Lung microvascular endothelial cell (primary cell): ENCODE results near the gene SPATA13. TPM values are rescaled to one million over a fixed set of nuclear protein-coding genes. Genes with fewer than 3 reads are reported as not detected.

Source experiments
- DNase-seq, 2 donors: peaks; one replicate each; pipeline versions ENCODE4 v3.0.0 to v3.0.0-alpha.2; 2010; ENCODE audit warnings: low read depth in 2 of 2
- total RNA-seq: library from RNA; depleted of rRNA; stranded (reverse); fragments of >200 nt; gene quantifications from 2 replicates; pipeline ENCODE4 v1.2.1, GENCODE V29; 2014

SPATA13 gene
- total RNA-seq, 1 donor from 2014 or later: 0.99 TPM

DNA sequence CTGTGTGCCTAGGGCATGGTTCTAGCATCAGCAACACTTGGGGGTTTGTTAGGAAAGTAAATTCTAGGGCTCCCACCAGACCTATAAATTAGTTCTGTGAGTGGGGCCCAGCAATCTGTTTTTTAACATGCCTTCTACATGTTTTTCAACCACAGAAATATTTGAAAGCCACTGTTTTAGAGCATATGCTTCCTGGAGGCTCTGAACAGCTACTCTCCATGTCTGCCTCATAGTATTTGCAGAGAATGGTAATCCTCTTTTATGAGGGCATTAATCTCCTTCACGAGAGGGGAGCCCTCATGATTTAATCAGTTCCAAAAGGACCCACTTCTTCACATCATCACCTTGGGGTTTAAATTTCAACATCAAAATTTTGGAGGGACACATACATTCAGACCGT, 6.0 kb downstream of the SPATA13 start:
- no peak for DNase-seq

DNA sequence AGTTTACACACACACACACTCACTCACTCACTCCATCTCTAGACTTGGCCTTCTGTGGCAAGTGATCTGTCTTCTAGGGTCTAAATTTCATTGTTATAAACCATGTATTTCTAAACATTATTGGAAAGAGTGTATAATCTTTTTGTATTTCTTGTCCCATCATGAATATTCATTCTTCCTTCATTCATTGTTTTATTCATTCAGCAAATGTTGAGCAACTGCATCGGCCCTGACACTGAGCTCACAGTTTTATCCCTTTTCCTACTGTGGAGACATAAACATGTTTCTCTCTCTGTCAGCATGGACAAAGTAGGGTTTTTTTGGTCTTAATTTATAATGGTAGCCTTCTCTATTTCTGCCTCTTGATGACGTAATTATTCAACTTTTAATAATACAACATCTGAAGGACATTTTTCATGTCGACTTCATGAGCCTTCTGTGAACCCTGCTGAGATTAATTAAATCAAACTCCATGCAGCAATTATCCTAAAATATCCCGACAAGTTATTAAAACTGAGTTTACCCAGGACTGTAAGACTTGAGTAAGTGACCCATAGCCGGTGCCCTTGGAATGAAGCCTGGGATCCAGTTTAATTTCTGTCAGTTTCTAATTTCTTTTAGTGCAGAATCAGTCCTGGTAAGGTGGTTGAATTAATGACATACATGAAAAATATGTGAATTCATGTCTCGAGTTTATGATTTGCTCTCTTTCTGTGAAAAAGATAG, 7.3 kb downstream of the SPATA13 start:
- no peak for DNase-seq

DNA sequence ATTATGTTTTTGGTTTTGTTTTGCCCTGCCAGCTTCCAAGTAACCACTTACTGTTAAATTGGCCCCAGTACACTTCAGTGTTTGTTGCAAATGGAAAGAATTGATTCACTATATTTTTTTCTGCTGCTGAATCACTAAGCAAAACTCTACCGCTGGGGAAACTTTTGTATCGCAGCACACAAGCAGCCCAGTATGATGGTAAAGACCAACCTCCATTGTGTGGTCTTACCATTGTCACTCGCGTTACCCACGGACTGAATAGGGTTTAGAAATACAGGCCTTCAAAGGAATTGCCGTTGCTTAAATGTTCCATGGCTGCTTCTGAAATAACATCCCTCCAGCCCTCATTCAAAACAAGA, 7.9 kb downstream of the SPATA13 start:
- DNase-seq: no peak

DNA sequence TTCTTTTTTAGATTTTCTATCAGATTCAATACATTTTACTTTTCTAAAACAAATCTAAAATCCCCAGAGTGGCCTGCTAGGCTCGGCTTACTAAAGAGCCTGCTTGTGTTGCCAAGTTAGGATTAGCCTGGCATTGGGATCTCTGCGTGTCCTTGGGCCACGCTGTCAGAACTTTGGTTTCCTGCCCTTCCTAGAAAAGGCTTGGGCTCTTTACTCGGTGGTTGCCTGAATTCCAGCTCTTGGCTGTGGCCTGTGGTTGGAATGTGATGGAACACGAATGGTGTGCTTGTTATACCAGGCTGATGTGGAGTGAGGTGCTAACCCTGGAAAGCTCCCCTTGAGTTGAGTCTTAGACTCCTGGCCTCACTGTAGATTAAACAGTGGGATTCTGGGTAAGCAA, 8.5 kb downstream of the SPATA13 start:
- DNase-seq: no peak

- DNase-seq: no peak
These were observed 11.6 kb downstream of the SPATA13 start for GRCh38 chr13:24172071-24172470.

DNA sequence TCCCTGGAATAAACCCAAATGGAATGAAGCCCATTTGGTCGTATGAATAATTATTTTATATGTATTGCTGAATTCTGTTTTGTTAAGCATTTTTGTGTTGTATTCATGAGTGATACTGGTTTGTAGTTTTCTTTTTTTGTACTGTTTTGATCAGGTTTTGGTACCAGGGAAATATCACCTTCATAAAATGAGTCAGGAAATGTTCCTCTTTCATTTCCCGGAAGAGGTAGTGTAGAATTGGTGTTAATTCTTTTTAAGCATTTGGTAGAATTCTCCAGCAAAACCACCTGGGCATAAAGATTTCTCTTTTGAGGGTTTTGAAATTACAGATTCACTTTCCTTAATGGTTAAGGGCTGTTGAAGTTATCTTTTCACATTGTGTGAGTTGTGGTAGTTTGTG, 13.3 kb downstream of the SPATA13 start:
- no peak for DNase-seq

GRCh38 chr13:24175847-24176246, 15.3 kb downstream of the SPATA13 start:
- no peak for DNase-seq

DNA sequence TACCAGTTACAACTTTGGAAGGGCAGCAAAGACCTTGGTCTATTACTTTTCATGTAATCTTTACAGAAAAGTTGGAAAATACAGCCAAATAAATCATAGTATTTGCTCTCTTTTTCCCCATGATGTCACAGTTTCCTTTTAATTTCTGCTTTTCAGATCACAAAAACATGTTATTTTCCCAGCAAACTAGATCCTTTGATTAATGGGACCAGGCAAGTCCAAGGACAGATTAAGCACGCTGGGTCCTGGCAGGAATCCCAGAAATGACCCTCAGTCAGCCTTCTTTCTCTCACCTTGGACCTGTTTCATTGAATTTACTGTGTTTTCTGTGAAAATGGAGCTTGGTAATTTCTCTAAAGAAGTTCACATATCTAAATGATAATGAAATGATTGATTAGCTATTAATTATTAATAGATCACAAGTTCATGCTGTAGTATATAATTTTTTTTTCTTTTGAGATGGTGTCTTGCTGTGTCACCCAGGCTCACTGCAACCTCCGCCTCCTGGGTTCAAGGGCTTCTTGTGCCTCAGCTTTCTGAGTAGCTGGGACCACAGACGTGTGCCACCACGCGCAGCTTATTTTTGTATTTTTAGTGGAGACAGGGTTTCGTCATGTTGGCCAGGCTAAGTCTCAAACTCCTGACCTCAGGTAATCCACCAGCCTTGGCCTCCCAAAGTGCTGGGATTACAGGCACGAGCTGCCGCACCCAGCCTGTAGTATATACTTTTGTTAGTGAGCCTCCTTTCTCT, 16.0 kb downstream of the SPATA13 start:
- peak; percentile 30 to 77 for DNase-seq

DNA sequence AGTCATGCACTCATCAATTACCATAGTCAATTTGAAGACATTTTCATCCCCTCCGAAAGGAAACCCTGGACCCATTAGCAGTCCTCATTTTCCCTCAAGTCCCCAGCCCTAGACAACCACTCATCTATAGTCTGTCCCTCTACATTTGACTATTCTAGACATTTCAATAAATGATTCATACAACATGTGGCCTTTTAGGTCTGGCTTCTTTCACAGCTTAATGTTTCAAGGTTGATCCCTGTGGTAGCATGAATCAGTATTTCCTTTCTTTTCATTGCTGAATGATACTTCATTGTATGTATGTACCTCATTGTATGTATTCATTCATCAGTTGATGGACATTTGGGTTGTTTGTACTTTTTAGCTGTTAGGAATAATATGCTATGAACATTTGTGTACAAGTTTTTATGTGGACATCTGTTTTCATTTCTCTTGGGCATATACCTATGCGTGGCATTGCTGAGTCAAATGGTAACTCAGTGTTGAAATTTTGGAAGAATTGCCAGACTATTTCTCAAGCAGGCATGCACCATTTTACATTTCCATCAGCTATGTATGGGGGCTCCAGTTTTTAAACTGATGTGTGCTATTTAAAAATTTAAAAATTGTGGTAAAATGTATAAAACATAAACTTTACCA, 18.4 kb downstream of the SPATA13 start:
- peak in 1 of 2 donors; percentile 68 for DNase-seq

GRCh38 chr13:24179486-24179850, 18.9 kb downstream of the SPATA13 start:
- no peak for DNase-seq

DNA sequence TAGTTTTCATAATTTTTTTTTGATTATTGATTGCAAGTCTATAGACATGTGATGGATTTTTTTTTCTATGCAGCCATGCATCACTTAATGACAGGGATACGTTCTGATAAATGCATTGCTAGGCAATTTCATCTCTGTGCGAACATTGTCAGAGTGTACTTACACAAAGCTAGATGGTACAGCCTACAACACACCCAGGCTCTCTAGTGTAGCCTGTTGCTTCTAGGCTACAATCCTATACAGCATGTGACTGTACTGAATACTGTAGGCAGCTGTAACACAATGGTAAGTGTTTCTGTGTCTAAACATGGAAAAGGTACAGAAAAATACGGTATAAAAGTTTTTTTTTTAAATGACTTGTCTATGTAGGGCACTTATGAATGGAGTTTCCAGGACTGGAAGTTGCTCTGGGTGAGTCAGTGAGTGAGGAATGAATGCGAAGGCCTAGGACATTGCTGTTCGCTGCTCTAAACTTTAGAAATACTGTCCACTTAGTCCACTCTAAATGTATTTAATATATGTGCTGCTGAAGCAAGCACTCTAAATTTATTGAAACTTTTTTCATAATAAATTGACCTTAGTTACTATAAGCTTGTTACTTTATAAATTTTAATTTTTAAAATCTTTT, 20.3 kb downstream of the SPATA13 start:
- DNase-seq: peak in 1 of 2 donors; percentile 26

DNA sequence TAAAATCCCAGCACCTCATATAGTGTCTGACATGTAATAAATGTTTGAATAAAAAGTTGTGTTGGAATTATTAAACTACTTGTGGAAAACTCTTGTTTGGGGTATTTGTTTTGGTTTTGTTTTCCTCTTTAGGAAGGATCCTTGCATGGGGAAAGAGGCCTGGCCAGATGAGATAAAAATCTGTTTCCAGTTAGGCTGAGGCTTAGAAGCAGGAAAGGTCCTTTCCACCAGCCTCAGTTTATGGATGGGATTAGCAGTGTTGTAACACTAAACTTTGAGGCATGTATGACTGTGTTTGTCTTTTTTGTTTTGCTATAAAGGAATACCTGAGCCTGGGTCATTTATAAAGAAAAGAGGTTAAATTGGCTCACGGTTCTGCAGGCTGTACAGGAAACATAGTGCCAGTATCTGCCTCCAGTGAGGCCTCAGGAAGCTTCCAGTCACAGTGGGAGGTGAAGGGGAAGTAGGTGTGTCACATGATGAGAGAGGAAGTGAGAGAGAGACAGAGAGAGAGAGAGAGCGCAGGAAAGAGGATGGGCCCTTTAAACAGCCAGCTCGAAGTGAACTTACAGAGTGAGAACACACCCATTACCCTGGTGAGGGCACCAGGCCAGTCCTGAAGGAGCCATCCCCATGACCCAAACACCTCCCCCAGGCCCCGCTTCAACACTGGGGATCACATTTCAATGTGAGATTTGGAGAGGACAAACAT, 21.6 kb downstream of the SPATA13 start:
- no peak for DNase-seq

GRCh38 chr13:24182703-24183081, 22.2 kb downstream of the SPATA13 start:
- DNase-seq: no peak

DNA sequence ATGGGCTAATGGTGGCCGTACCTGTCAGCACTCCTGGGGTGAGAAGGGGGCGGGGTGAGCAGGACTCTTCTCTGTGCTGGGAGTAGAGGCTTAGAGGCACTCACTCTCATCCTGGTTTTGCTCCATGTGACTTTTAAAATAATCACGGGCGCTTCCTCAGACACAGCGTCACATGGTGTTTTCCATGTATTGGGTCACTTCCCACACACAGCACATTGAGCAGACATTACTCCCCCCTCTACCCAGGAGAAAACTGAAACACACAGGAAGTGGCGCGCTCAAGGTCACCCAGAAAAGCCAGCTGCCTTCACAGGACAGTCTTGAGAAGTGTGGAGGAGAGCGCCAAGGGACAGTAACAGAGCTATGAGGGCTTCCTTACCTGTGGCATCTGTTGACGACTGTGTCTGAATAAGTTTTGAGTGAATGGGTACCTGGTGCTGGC, 23.2 kb downstream of the SPATA13 start:
- DNase-seq: no peak

DNA sequence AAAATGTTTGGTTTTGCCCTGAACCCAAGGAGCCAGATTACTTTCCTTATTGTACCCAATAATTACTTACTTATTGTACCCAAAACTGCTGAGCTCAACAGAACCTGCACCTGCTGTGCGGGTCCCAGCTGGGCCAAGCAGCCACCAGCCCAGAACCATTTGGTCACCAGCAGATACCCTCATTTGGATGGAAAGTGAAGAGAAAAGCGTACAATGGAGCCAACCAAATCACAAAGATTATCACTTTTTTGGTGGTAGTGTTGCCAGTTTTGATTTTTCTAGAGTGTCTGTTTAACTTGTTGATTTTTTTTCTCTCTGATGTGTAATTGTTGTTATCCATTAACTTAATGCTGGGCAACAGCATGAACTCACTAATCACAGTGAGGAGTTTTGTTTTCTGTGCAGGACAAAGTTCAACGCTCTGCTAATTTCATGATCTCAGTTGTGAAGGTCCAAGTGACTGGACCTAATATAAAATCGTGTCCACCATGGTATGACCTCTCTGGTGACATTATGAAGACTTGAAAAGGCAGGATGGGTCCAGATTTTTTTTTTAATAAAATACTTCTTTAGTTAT, 23.8 kb downstream of the SPATA13 start:
- no peak for DNase-seq

DNA sequence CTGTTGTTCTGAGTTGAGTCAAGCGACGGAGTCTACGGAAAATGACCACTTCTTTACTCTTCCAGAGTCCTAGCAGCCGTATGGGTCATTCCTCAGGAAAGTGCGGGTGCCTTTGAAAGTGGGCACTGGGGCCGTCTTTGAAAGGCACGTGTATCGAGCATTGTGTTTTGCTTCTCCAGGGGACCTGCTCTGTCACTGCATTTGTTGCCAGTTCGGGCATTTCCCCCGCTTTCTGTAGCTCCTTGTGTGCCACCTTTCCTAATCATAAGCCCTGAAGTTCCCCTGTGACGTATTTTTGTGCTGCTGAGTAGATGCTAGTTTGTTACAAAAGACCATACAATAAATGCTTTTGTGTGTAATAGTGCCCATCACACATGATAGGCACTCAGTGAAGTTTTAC, 24.4 kb downstream of the SPATA13 start:
- DNase-seq: no peak

DNA sequence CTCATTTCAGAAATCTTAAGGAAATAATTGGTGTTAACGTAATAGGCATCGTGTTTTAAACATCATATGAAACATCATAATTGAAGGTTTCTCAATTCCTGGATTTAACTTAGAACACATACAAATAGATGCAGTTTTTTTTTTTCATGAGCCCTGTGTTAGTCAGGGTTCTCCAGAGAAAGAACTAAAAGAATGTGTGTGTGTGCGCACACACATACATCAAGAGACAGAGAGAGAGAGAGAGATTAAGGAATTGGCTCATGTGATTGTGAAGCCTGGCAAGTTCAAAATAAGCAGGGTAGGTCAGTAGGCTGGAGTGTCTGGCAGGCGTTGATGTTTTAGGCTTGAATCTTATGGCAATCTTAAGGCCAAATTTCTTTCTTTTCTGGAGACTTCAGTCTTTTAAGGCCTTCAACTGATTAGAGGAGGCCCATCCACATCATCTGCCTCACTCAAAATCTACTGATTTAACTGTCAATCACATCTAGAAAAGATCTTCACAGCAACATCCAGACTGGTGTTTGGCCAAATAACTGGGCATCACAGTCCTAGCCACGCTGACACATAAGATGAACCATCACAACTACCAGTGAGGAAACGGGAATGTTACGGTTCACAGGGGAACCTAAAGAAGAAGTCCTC, 25.2 kb downstream of the SPATA13 start:
- no peak for DNase-seq

GRCh38 chr13:24187185-24187584, 26.7 kb downstream of the SPATA13 start:
- no peak for DNase-seq

DNA sequence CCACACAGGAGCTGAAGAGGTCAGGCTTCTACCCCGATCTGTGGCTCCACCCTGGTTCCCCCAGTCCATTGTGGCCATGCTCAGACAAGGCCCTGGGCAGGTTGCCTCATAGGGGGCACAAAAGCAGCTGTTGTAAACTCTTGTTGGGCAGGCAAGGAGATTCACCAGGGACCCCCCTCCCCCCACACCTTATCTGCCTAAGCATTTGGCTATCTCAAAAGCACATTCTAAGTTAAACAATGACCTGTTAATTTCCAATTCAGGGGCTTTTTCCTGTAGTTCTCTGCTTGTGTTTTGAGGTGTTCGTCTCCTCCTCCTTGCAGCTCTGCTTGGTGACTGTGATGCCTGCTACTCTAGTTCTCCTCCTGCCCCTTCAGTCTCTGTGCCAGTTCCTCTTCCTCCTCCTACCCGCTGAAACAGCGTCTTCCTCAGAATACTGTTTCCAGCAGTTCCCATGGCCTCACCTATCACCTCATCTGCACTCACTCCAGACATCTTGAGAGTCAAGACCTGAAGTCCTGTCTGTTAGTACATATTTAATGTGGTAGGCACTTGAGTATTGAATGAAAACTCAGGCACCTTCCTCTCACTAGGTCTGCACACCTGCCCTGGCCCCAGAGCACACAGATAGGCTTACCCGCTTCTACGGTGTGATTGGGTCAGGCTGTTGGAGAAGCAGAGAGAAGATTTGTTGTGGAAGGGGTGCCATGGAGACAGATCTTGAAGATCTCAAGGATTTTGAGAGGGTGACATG, 31.7 kb downstream of the SPATA13 start:
- no peak for DNase-seq

DNA sequence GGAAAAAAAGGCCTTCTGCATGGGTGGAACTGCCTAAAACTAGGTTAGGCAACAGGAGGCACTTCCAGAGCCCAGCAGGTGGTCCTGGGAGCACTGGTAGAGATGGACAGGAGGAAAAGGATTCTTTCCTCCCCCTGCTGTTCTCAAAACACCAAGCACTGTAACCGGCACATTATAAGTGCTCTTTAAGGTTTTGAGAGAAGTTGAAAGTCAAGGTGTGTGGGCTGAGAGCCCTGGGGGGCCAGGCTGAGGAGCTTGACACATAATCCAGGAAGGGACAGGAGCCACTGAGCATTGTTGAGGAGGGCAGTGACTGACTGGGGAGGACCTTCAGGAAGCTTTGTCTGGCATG, 32.3 kb downstream of the SPATA13 start:
- DNase-seq: no peak
